Measurements from ENCODE around the gene TCF12.
A peak's percentile ranks its signal among the peaks of the same experiment; 100 is the strongest.
"Not testable (repeated sequence)": the region's sequence is repeated elsewhere in the genome, so short reads cannot be mapped to it uniquely, and the experiment has no call there.

Gene TCF12

GRCh38 chr15:56916825-56917477 lies 1.5 kb upstream of the TCF12 start:
- no peak for DNase-seq (ENCODE audit: low spot score)

GRCh38 chr15:56917652-56918045 lies 795 bp upstream of the TCF12 start:
- no peak for DNase-seq (ENCODE audit: low spot score)

- peak; percentile 32 for DNase-seq (ENCODE audit: low spot score)
These were observed 676 bp downstream of the TCF12 start for GRCh38 chr15:56919031-56919608.

GRCh38 chr15:56919609-56920366 lies 1.3 kb downstream of the TCF12 start:
- DNase-seq (ENCODE audit: low spot score): no peak

- DNase-seq (ENCODE audit: low spot score): no peak
These were observed 1.9 kb downstream of the TCF12 start for GRCh38 chr15:56920367-56920627.

GRCh38 chr15:56923174-56923591 lies 4.7 kb downstream of the TCF12 start:
- no peak for DNase-seq (ENCODE audit: low spot score)

GRCh38 chr15:56927816-56928215 lies 9.4 kb downstream of the TCF12 start:
- no peak for DNase-seq (ENCODE audit: low spot score)

- no peak for DNase-seq (ENCODE audit: low spot score)
These were observed 11.0 kb downstream of the TCF12 start for GRCh38 chr15:56929399-56929798.

- no peak for DNase-seq (ENCODE audit: low spot score)
These were observed 11.5 kb downstream of the TCF12 start for GRCh38 chr15:56929933-56930332.

GRCh38 chr15:56930669-56931313 lies 12.3 kb downstream of the TCF12 start:
- DNase-seq (ENCODE audit: low spot score): no peak

GRCh38 chr15:56931639-56932508 lies 13.4 kb downstream of the TCF12 start:
- no peak for DNase-seq (ENCODE audit: low spot score)

GRCh38 chr15:56932509-56932868 lies 14.0 kb downstream of the TCF12 start:
- DNase-seq (ENCODE audit: low spot score): not testable (repeated sequence)

- no peak for DNase-seq (ENCODE audit: low spot score)
These were observed 15.0 kb downstream of the TCF12 start for GRCh38 chr15:56933410-56933809.

- no peak for DNase-seq (ENCODE audit: low spot score)
These were observed 15.4 kb downstream of the TCF12 start for GRCh38 chr15:56933811-56934210.

GRCh38 chr15:56934269-56934668 lies 15.8 kb downstream of the TCF12 start:
- DNase-seq (ENCODE audit: low spot score): no peak

- no peak for DNase-seq (ENCODE audit: low spot score)
These were observed 18.5 kb downstream of the TCF12 start for GRCh38 chr15:56936929-56937328.

- no peak for DNase-seq (ENCODE audit: low spot score)
These were observed 20.8 kb downstream of the TCF12 start for GRCh38 chr15:56939257-56939656.

- no peak for DNase-seq (ENCODE audit: low spot score)
These were observed 21.9 kb downstream of the TCF12 start for GRCh38 chr15:56940388-56940787.

- DNase-seq (ENCODE audit: low spot score): no peak
These were observed 23.7 kb downstream of the TCF12 start for GRCh38 chr15:56942118-56942517.

GRCh38 chr15:56943403-56943802 lies 25.0 kb downstream of the TCF12 start:
- no peak for DNase-seq (ENCODE audit: low spot score)

GRCh38 chr15:56944485-56944884 lies 26.0 kb downstream of the TCF12 start:
- DNase-seq (ENCODE audit: low spot score): no peak

GRCh38 chr15:56946150-56946549 lies 27.7 kb downstream of the TCF12 start:
- no peak for DNase-seq (ENCODE audit: low spot score)
